Natural killer cell (primary cell): ENCODE results near the gene ASIC1. TPM values are rescaled to one million over a fixed set of nuclear protein-coding genes. Genes with fewer than 3 reads are reported as not detected.

ENCODE experiments used
- ATAC-seq, 3 donors: fragments of 150-1000 bp in 2 of 3; fragments of 200-7000 bp in 1 of 3; cut with Tn5 transposase; 1 replicate in 1 of 3; 2 replicates in 2 of 3; pipeline ENCODE4 v1.10.0; 2021; ENCODE audit warnings: mild to moderate bottlenecking in 2 of 3, moderate library complexity in 2 of 3
- DNase-seq, 2 donors: peaks; one replicate each; pipeline versions ENCODE4 v3.0.0 to v3.0.0-alpha.2; 2013 to 2021; ENCODE audit warnings: mixed read lengths in 1 of 2
- H3K27ac ChIP-seq: one replicate; pipeline ENCODE4 v1.5.1; 2013; ENCODE audit warnings: mild to moderate bottlenecking, low read length
- H3K27me3 ChIP-seq: one replicate; pipeline ENCODE4 v1.6.1; 2013; ENCODE audit warnings: low read length; ENCODE audit not compliant: control insufficient read depth, insufficient read depth
- H3K36me3 ChIP-seq: one replicate; pipeline ENCODE4 v1.6.1; 2013; ENCODE audit warnings: low read length; ENCODE audit not compliant: control insufficient read depth, insufficient read depth
- H3K4me1 ChIP-seq: one replicate; pipeline ENCODE4 v1.6.1; 2013; ENCODE audit warnings: low read length; ENCODE audit not compliant: control insufficient read depth, insufficient read depth
- H3K4me3 ChIP-seq: one replicate; pipeline ENCODE4 v1.5.1; 2013; ENCODE audit warnings: low read length
- H3K9me3 ChIP-seq: one replicate; pipeline ENCODE4 v1.6.1; 2013; ENCODE audit warnings: low read length; ENCODE audit not compliant: control insufficient read depth, insufficient read depth
- H3K27ac Mint-ChIP-seq, 2 donors: one replicate each; pipeline ENCODE4 v1.8.0; 2022; ENCODE audit warnings: mild to moderate bottlenecking in 2 of 2, mixed read lengths in 2 of 2, moderate library complexity in 1 of 2
- H3K27me3 Mint-ChIP-seq, 2 donors: one replicate each; pipeline ENCODE4 v1.8.0; 2022; ENCODE audit warnings: low read depth in 2 of 2, mixed read lengths in 2 of 2
- H3K36me3 Mint-ChIP-seq: one replicate; pipeline ENCODE4 v1.8.0; 2022; ENCODE audit warnings: mixed read lengths
- H3K4me1 Mint-ChIP-seq, 2 donors: one replicate each; pipeline ENCODE4 v1.8.0; 2022; ENCODE audit warnings: mixed read lengths in 2 of 2
- H3K4me3 Mint-ChIP-seq: one replicate; pipeline ENCODE4 v1.8.0; 2022; ENCODE audit warnings: mild to moderate bottlenecking, moderate library complexity, mixed read lengths
- H3K9me3 Mint-ChIP-seq, 2 donors: one replicate each; pipeline ENCODE4 v1.8.0; 2022; ENCODE audit warnings: mixed read lengths in 2 of 2
- CTCF ChIP-seq: fragments of 200-600 bp; IDR thresholded peaks from one replicate; pipeline ENCODE4 v1.8.0; 2022; ENCODE audit warnings: antibody characterized with exemption
- WGBS: methylation state at CpG from one replicate; pipeline ENCODE4 v1.1.7; 2013; ENCODE audit warnings: missing lambda C conversion rate; ENCODE audit not compliant: insufficient coverage; 5-methylcytosine and 5-hydroxymethylcytosine counted together
- intact Hi-C: fragments of 100-400 bp; cut with micrococcal nuclease; formaldehyde crosslinking; loops from one replicate; pipeline ENCODE4 v1.14.2; 2022
- total RNA-seq, 4 donors: library from RNA; stranded (reverse); fragments of 120-200 nt in 1 of 4; gene quantifications; one replicate each; pipeline versions ENCODE4 v1.2.3 to v1.2.4, GENCODE V29; 2013 to 2022

ASIC1 gene
- total RNA-seq, 3 donors from 2014 or later (not counting 1 experiment from before 2014, with no cell fraction given) = 0.21 TPM; not detected in 2

GRCh38 chr12:50043854-50044253 is 13.5 kb upstream of the ASIC1 start:
- DNase-seq (no peak), ATAC-seq (no peak)
- Histone ChIP-seq H3K4me1 (no peaks in the 10 kb centered on the region), H3K27me3 (no peaks in the 10 kb centered on the region), H3K9me3 (no peaks in the 10 kb centered on the region), H3K36me3 (no peaks in the 10 kb centered on the region), H3K27ac (no peak overlapping the region), H3K4me3 (no peak overlapping the region)
- intact Hi-C loops = no loop called here
- H3K27ac Mint-ChIP-seq = no peak overlapping the region
- H3K4me3 Mint-ChIP-seq = no peak overlapping the region
- H3K4me1 Mint-ChIP-seq = no peaks in the 10 kb centered on the region
- no peaks in the 10 kb centered on the region for H3K36me3 Mint-ChIP-seq
- H3K9me3 Mint-ChIP-seq = no peaks in the 10 kb centered on the region
- peaks cover 5 to 12% of the 10 kb centered on the region in 2 donors for H3K27me3 Mint-ChIP-seq
- TF ChIP-seq CTCF = no peak
- WGBS = 81% methylated on average over 6 of the region's 6 CpGs

- no peak overlapping the region for H3K4me3 ChIP-seq
- H3K9me3 ChIP-seq = no peaks in the 10 kb centered on the region
- ATAC-seq = no peak
- WGBS = 88% methylated on average over 7 of the region's 7 CpGs
- DNase-seq = no peak
- no peak overlapping the region for H3K27ac ChIP-seq
- peaks cover 4% of the 10 kb centered on the region for H3K4me1 ChIP-seq
- H3K27me3 ChIP-seq = peaks cover 5% of the 10 kb centered on the region
- Mint-ChIP-seq H3K27ac (no peak overlapping the region), H3K4me3 (no peak overlapping the region), H3K36me3 (no peaks in the 10 kb centered on the region), H3K4me1 (no peaks in the 10 kb centered on the region), H3K9me3 (no peaks in the 10 kb centered on the region), H3K27me3 (peaks cover 30 to 45% of the 10 kb centered on the region in 2 donors)
- intact Hi-C loops = no loop called here
- TF ChIP-seq CTCF = no peak
- no peaks in the 10 kb centered on the region for H3K36me3 ChIP-seq
Measured at GRCh38 chr12:50047693-50048250, 9.6 kb upstream of the ASIC1 start.

- peaks cover 5% of the 10 kb centered on the region for H3K27me3 ChIP-seq
- H3K36me3 ChIP-seq = no peaks in the 10 kb centered on the region
- Mint-ChIP-seq H3K27me3 (peaks cover 35 to 55% of the 10 kb centered on the region in 2 donors), H3K27ac (no peak overlapping the region), H3K4me3 (no peak overlapping the region), H3K4me1 (no peaks in the 10 kb centered on the region), H3K9me3 (no peaks in the 10 kb centered on the region), H3K36me3 (no peaks in the 10 kb centered on the region)
- no peak overlapping the region for H3K4me3 ChIP-seq
- no peak for ATAC-seq
- no peak for TF ChIP-seq CTCF
- H3K27ac ChIP-seq = no peak overlapping the region
- intact Hi-C loops = no loop called here
- peaks cover 4% of the 10 kb centered on the region for H3K4me1 ChIP-seq
- no peaks in the 10 kb centered on the region for H3K9me3 ChIP-seq
- WGBS = 83% methylated on average over 3 of the region's 3 CpGs
- no peak for DNase-seq
Measured at GRCh38 chr12:50049254-50050118, 7.9 kb upstream of the ASIC1 start.

- H3K4me1 Mint-ChIP-seq = no peaks in the 10 kb centered on the region
- no peak overlapping the region for H3K4me3 Mint-ChIP-seq
- intact Hi-C loops = no loop called here
- TF ChIP-seq CTCF = no peak
- H3K4me3 ChIP-seq = no peak overlapping the region
- H3K36me3 ChIP-seq = no peaks in the 10 kb centered on the region
- peaks cover 35 to 55% of the 10 kb centered on the region in 2 donors for H3K27me3 Mint-ChIP-seq
- no peak overlapping the region for H3K27ac ChIP-seq
- H3K36me3 Mint-ChIP-seq = no peaks in the 10 kb centered on the region
- ATAC-seq (no peak), DNase-seq (no peak)
- no peak overlapping the region for H3K27ac Mint-ChIP-seq
- no peaks in the 10 kb centered on the region for H3K9me3 ChIP-seq
- H3K27me3 ChIP-seq = peaks cover 5% of the 10 kb centered on the region
- WGBS = 83% methylated on average over 3 of the region's 3 CpGs
- no peaks in the 10 kb centered on the region for H3K9me3 Mint-ChIP-seq
- peaks cover 4% of the 10 kb centered on the region for H3K4me1 ChIP-seq
Measured at GRCh38 chr12:50050119-50050385, 7.3 kb upstream of the ASIC1 start.
